PC-3 (cell line): Measurements from ENCODE around the gene ADAM21.
"Not testable (repeated sequence)": the region's sequence is repeated elsewhere in the genome, so short reads cannot be mapped to it uniquely, and the experiment has no call there.

Experiments
- CTCF ChIP-seq: fragments of 300-600 bp; sonication (generic); conservative IDR thresholded peaks from 2 replicates; pipeline ENCODE4 v1.5.1; 2017; ENCODE audit warnings: antibody characterized with exemption, low read depth, mild to moderate bottlenecking, low read length
- EZH2 ChIP-seq: fragments of 300-600 bp; sonication (generic); IDR thresholded peaks from one replicate; pipeline ENCODE4 v1.6.1; 2017; ENCODE audit warnings: antibody characterized with exemption, mild to moderate bottlenecking, low read length; ENCODE audit not compliant: unreplicated experiment
- EZH2phosphoT487 ChIP-seq: fragments of 300-600 bp; sonication (generic); IDR thresholded peaks from 2 replicates; pipeline ENCODE4 v1.6.1; 2018; ENCODE audit warnings: mild to moderate bottlenecking, antibody characterized with exemption, low read length, borderline replicate concordance

GRCh38 chr14:70406216-70406615 is 45.8 kb upstream of the ADAM21 start:
- TF ChIP-seq EZH2, CTCF, EZH2phosphoT487: not testable (repeated sequence)
